Osteoblast (primary cell): Measurements from ENCODE around the gene GCSAM. TPM values are rescaled to one million over a fixed set of nuclear protein-coding genes. Genes with fewer than 3 reads are reported as not detected.

Experiments
- DNase-seq: peaks from one replicate; pipeline ENCODE4 v3.0.0; 2011; ENCODE audit warnings: low spot score, mixed read lengths; ENCODE audit not compliant: insufficient read length; ENCODE audit errors: missing footprints
- H2AFZ ChIP-seq: 2 replicates; pipeline ENCODE4 v1.6.0; 2011; ENCODE audit warnings: mild to moderate bottlenecking, low read length
- H3K27ac ChIP-seq: 2 replicates; pipeline ENCODE4 v1.5.1; 2011; ENCODE audit warnings: mild to moderate bottlenecking, low read depth, low read length, moderate library complexity
- H3K27me3 ChIP-seq: 2 replicates; pipeline ENCODE4 v1.6.0; 2012; ENCODE audit warnings: mild to moderate bottlenecking, control low read depth, inconsistent platforms, low read length, moderate library complexity; ENCODE audit not compliant: insufficient read depth
- H3K36me3 ChIP-seq: 2 replicates; pipeline ENCODE4 v1.5.1; 2011; ENCODE audit warnings: mild to moderate bottlenecking, low read length, control low read depth, moderate library complexity; ENCODE audit not compliant: insufficient read depth
- H3K4me1 ChIP-seq: 2 replicates; pipeline ENCODE4 v1.5.1; 2011; ENCODE audit warnings: mild to moderate bottlenecking, low read length, control low read depth, moderate library complexity; ENCODE audit not compliant: insufficient read depth
- H3K4me2 ChIP-seq: 2 replicates; pipeline ENCODE4 v1.6.0; 2011; ENCODE audit warnings: mild to moderate bottlenecking, low read length; ENCODE audit not compliant: insufficient read depth
- H3K4me3 ChIP-seq: fragments of 200-600 bp; sonication (generic); 3 replicates; pipeline ENCODE4 v1.5.1; 2012; ENCODE audit warnings: mild to moderate bottlenecking, low read length, inconsistent platforms; ENCODE audit not compliant: insufficient read depth
- H3K79me2 ChIP-seq: 2 replicates; pipeline ENCODE4 v1.6.0; 2012; ENCODE audit warnings: mild to moderate bottlenecking, low read length, control low read depth, inconsistent platforms; ENCODE audit not compliant: insufficient read depth
- H3K9me3 ChIP-seq: 2 replicates; pipeline ENCODE4 v1.5.1; 2011; ENCODE audit warnings: low read depth, low read length, control low read depth
- H4K20me1 ChIP-seq: 2 replicates; pipeline ENCODE4 v1.6.0; 2012; ENCODE audit warnings: mild to moderate bottlenecking, low read length, control low read depth; ENCODE audit not compliant: insufficient read depth
- total RNA-seq: library from RNA; depleted of rRNA; stranded (reverse); fragments of >200 nt; gene quantifications from 2 replicates; pipeline ENCODE4 v1.2.3, GENCODE V29; 2012
- TF ChIP-seq, protein P1 (sequence below): IDR thresholded peaks from 2 replicates; pipeline ENCODE4 v1.5.1; 2011; ENCODE audit warnings: mild to moderate bottlenecking, low read depth, low read length, moderate library complexity; ENCODE audit errors: extremely low read depth

The GCSAM gene
- total RNA-seq, 1 donor = 0.36 TPM

GRCh38 chr3:112117841-112118571 is 15.0 kb downstream of the GCSAM start:
- H3K79me2 ChIP-seq = no peaks in the 10 kb centered on the region
- no peaks in the 10 kb centered on the region for H3K4me1 ChIP-seq
- no peaks in the 10 kb centered on the region for H4K20me1 ChIP-seq
- H3K9me3 ChIP-seq = no peaks in the 10 kb centered on the region
- H2AFZ ChIP-seq = no peak overlapping the region
- H3K36me3 ChIP-seq = peaks cover 2% of the 10 kb centered on the region
- no peaks in the 10 kb centered on the region for H3K27me3 ChIP-seq
- TF ChIP-seq, protein P1, sequence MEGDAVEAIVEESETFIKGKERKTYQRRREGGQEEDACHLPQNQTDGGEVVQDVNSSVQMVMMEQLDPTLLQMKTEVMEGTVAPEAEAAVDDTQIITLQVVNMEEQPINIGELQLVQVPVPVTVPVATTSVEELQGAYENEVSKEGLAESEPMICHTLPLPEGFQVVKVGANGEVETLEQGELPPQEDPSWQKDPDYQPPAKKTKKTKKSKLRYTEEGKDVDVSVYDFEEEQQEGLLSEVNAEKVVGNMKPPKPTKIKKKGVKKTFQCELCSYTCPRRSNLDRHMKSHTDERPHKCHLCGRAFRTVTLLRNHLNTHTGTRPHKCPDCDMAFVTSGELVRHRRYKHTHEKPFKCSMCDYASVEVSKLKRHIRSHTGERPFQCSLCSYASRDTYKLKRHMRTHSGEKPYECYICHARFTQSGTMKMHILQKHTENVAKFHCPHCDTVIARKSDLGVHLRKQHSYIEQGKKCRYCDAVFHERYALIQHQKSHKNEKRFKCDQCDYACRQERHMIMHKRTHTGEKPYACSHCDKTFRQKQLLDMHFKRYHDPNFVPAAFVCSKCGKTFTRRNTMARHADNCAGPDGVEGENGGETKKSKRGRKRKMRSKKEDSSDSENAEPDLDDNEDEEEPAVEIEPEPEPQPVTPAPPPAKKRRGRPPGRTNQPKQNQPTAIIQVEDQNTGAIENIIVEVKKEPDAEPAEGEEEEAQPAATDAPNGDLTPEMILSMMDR = no peak
- H3K4me3 ChIP-seq = no peak overlapping the region
- no peak overlapping the region for H3K27ac ChIP-seq
- no peak overlapping the region for H3K4me2 ChIP-seq
- DNase-seq = no peak

GRCh38 chr3:112117415-112117814 is 15.6 kb downstream of the GCSAM start:
- Histone ChIP-seq H2AFZ (no peak overlapping the region), H3K27me3 (no peaks in the 10 kb centered on the region), H3K4me1 (no peaks in the 10 kb centered on the region), H3K27ac (no peak overlapping the region), H4K20me1 (no peaks in the 10 kb centered on the region), H3K36me3 (peaks cover 3% of the 10 kb centered on the region), H3K4me2 (no peak overlapping the region), H3K79me2 (no peaks in the 10 kb centered on the region), H3K4me3 (no peak overlapping the region), H3K9me3 (no peaks in the 10 kb centered on the region)
- TF ChIP-seq, protein P1 = no peak
- no peak for DNase-seq

DNA sequence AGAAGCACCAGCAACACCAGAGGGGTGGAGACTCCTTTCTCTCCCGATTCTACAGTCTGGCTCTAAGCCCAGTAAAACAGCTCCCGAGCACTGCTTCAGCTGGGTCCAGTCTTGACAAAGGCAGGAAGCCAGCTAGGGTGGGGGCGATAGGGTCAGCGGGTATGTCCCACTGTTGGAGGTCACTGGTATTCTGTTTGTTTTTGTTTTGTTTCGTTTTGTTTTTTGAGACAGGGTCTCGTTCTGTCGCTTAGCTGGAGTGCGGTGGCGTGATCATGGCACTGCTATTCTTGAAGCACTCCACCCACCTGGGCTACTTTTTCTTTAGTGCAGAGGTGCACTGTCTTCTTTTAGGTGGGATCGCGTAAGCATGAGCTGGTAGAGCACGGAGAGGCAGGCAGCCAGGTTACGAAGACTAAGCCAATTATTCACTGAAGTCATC is 16.3 kb downstream of the GCSAM start:
- Histone ChIP-seq H3K27me3 (no peaks in the 10 kb centered on the region), H3K4me2 (no peak overlapping the region), H3K27ac (no peak overlapping the region), H3K79me2 (no peaks in the 10 kb centered on the region), H3K4me1 (no peaks in the 10 kb centered on the region), H3K4me3 (no peak overlapping the region), H2AFZ (no peak overlapping the region), H4K20me1 (no peaks in the 10 kb centered on the region), H3K9me3 (no peaks in the 10 kb centered on the region), H3K36me3 (peaks cover 3% of the 10 kb centered on the region)
- no peak for DNase-seq
- TF ChIP-seq, protein P1 = no peak

DNA sequence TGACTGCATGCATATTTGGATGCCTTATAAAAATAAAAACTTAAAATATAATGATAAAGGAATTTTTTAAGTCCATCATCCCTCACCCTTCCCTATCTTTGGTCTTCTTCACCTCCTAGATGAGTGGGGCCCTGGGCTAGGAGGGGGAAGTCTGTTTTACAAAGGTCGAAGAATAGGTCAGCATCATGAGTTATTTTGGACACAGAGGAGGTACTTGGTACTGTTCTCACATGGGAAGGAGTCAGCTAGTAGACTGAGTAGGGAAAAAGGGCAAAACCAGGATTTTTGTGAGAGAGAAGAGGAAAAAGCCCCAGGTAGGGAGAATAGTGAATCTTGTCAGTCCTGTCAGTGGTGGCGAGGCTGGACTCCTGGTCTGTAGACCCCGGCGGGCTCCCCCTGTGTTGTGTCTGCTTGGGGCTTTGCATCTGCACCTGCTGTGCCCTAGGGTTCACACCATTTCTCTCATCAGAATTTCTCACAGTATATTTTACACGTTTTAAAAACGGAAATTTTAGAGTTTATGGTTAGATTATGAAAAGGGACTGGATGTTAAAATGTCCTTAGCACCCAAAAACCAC is 17.2 kb downstream of the GCSAM start:
- Histone ChIP-seq H3K4me1 (no peaks in the 10 kb centered on the region), H3K27ac (no peak overlapping the region), H3K9me3 (no peaks in the 10 kb centered on the region)

More for the DNA sequence above, 17.2 kb downstream of the GCSAM start:
- H3K4me3 ChIP-seq = no peak overlapping the region
- no peaks in the 10 kb centered on the region for H3K27me3 ChIP-seq
- peaks cover 3% of the 10 kb centered on the region for H3K36me3 ChIP-seq
- no peak overlapping the region for H2AFZ ChIP-seq
- no peaks in the 10 kb centered on the region for H3K79me2 ChIP-seq
- TF ChIP-seq, protein P1 = no peak
- no peak for DNase-seq
- no peaks in the 10 kb centered on the region for H4K20me1 ChIP-seq
- no peak overlapping the region for H3K4me2 ChIP-seq
